GDM1 (cell line): ENCODE measurements around the gene SERTAD1.
"Not testable (repeated sequence)": the region's sequence is repeated elsewhere in the genome, so short reads cannot be mapped to it uniquely, and the experiment has no call there.

ENCODE experiments used
- DNase-seq: peaks from one replicate; lab custom pipeline; 2025; lab: John Stamatoyannopoulos, UW

SERTAD1 gene, protein sequence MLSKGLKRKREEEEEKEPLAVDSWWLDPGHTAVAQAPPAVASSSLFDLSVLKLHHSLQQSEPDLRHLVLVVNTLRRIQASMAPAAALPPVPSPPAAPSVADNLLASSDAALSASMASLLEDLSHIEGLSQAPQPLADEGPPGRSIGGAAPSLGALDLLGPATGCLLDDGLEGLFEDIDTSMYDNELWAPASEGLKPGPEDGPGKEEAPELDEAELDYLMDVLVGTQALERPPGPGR

DNA sequence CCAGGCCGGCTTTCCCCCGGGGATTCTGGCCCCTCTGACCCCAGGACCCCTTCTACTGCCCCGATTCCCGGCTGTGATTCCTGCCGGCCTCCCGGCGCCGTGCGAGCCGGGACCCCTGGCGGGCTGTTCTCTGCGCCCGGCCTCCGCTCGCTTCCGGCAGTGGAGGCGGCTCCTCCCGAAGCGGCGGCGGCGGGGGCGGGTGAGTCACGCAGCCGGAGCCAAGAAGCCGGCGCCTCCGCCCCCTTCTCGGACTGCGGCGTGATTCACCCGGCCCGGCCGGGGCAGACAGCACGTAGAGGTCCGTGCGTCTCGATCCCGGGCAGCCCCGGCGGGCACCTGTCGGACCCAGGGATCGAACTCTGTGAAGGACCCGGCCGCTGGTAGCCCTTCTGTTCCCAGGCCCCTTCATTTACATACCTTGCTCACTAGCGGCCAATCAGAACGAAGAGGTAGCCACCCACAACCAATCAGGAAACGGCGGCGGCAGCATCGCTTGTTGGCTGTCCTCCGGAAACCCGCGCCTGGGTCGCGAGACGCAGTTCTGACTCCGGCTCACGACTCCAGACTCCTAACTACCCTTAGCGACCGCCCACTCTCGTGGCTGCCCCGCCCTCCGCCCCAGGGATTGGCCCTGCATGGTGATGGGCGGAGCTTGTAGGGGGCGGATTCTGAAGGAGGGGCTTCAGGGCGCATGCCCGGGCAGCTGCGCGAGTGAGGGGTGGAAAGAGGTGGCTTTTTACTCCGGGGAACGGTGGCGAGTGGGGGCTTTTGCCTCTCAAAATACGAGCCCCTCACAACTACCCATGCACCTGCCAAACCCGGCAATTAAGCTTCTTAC lies at the start of gene SERTAD1:
Gene SERTAD1 (minus strand): TSS at position 543 of the 838 bp plus-strand sequence. CDS start 2,446 bp downstream, outside the sequence.
- peak; percentile 99 for DNase-seq

DNA sequence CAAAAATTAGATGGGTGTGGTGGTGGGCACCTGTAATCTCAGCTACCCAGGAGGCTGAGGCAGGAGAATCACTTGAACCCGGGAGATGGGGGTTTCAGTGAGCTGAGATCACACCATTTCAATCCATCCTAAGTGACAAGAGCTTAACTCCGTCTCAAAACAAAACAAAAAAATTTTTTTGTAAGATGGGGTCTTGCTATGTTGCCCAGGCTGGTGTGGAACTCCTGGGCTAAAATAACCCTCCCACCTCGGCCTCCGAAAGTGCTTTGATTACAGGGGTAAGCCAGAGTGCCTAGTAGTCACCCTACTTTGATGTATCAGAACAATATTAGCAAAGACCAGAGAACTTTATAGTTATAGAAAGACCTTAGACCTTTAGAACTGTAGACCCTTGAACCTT lies 48.9 kb upstream of the SERTAD1 start:
- DNase-seq = no peak

DNA sequence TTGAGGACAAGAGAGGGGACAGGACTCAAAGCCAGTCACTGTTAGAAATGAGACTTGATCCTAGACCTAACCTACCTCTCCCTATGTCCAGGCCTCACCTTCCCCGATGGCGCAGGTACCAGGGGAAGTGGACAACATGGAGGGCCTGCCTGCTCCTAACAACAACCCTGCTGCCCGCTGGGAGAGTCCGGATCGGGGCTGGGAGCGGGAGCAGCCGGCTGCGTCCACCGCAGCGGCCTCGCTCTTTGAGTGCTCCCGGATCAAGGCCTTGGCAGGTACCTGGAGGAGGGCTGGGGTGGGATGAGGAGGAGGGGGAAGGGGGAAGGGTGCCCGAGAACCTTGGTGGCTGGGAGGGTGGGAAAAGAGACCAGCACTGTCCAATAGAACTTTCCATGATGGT lies 46.7 kb upstream of the SERTAD1 start:
- no peak for DNase-seq

DNA sequence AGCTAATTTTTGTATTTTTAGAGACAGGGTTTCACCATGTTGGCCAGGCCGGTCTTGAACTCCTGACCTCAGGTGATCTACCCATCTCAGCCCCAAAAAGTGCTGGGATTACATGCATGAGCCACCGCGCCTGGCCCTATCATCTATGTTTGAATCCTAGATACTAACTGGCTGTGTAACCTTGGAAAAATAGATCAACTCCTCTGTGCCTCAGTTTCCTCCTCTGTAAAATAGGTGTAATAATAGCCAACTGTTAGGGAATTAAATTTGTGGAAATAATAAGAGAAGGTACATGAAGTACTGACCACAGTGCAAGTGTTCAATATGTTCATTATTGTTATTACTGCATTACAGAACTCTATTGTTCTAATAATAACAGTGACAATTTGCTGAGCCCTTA lies 45.3 kb upstream of the SERTAD1 start:
- no peak for DNase-seq

DNA sequence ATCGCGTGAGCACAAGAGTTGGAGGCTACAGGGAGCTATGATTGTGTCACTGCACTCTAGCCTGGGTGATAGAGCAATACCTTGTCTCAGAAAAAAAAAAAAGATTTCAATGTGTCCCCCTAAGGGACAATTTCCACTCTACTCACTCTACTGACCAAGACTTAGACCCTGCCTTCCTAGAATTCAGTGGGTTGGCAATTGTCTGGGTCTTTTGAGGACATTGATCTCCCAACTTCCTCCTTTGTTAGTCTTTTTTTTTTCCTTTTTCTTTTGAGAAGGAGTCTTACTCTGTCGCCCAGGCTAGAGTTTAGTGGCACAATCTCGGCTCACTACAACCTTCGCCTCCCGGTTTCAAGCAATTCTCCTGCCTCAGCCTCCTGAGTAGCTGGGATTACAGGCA lies 43.2 kb upstream of the SERTAD1 start:
- DNase-seq = no peak

DNA sequence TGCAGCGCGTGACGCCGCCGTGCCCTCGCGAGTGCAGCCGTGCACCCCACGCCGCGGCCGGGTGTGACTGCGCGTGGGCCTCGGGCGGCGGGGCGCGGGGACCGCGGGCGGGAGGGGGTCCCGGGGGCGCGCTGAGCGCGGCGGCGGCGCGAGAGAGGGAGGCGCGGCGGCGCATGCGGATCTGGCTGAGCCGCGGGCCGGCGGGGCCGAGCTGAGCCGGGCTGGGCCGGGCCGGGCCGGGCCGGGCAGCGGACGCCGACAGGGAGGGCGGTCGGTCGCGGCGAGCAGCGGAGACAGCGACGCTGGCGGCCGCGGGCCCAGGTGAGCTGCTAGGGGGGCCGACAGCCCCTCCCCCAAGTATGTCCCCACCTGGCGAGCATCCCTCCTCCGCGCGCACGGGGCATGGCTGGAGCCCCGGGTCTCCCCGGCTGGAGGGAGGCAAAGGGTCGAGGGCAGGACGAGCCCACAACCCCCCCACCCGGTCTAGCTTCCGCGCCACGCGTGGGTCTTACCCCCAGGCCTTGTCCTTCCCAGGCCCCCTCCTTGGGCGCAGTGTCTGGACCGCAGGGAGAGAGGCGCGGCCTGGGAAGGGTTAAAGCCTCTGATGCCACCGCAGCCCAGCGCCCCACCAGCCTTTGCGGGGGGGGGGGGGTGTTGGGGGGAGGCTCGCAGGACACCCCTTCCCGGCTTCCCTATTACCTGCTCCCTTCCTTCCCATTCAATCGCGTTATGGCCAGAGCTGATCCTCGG lies 41.4 kb upstream of the SERTAD1 start, which contains the start of gene SPTBN4:
Gene SPTBN4 (plus strand): TSS at position 17 of the 750 bp plus-strand sequence. CDS start 5,621 bp downstream, outside the sequence.
- DNase-seq = no peak

DNA sequence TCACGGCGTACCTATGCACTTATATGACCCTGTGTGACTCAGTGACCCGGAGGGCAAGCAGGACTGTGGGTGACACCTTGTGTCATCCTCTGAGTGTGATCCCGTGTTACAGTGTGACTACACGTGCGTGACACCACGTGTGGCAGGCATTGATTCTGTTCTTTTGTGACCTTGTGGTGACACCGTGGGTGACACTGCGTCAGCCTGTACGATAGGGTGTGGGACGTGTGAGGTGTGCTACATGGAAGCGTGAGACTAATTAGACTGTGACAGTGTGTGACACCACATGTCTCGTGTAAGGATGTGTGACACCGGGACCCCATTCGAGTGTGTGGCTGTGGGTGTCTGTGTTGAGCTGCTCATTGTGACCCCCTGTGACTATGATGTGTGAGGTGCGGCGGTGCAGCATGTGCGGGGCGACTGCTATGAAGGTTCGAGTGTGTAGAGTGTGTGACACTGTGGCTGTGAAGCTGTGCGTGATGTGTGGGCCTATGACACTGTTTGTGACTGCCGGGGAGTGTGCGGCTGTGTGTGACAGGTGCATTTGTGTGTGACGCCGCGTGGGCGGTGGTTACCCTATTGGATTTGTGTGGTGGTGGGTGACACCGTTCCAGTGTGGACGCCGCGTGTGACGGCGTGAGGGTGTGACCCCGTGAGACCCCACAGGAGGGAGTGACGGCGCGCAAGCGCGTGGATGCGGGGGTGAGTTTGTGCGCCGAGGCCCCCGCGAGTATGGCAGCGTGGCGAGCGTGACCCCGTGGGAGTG lies 40.6 kb upstream of the SERTAD1 start:
- no peak for DNase-seq

DNA sequence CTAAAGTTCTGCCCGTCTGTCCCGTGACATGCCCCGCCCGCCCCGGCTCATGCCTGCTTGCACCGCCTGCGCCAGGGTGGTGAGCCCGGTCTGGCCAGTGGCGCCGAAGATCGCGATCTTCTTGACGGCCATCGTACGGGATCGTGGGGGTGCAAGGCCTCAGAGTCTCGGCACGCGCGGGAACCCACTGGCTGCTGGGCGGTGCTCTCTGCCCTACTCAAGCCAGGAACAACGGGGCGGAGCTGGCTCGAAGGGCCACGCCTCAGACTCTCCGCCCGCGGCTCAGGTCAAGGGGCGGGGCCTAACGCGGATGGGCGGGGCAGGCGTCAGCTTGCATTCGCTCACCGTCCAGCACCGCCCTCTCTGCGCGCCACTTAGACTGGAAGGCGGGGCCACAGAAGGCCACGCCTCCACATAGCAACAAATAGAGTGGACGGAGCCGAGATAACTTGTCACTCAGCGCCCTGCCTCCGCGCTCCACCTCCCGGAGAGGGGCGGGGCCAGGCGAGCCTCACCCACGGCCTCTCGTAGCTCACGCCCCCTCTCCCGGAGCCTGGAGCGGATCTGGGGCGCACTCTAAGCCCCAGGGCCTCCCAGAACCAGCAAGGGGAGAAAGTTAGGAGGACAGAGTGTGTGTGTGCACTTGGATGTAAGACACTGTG lies 39.9 kb upstream of the SERTAD1 start, which contains the start of gene BLVRB:
Gene BLVRB (minus strand): TSS at position 189 of the 662 bp plus-strand sequence. CDS start 57 bp downstream, at position 132.
- peak; percentile 100 for DNase-seq

DNA sequence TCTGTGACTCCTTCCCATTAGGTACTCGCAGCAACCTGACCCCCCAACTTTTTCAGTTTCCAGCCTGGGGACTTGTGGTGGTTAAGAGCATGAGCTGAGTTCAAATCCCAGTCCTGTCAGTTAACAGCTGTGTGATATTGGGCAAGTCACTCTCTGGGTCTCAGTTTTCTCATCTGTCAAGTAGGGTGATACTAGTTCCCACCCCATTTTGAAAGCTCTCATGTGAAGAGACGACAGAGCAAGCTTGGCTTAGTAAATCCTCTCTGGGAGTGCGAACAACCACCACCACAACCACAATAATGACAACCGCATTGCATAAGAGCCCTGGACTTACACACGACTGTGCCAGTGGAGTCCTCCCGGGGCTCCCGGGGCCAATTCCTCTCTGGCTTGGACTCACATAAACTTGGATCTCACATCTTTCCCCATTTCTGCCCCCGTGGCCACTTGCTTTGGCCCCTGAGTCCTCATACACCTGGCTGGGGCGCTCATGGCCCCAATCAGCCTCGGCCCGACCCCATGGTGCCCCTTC lies 39.3 kb upstream of the SERTAD1 start:
- no peak for DNase-seq

DNA sequence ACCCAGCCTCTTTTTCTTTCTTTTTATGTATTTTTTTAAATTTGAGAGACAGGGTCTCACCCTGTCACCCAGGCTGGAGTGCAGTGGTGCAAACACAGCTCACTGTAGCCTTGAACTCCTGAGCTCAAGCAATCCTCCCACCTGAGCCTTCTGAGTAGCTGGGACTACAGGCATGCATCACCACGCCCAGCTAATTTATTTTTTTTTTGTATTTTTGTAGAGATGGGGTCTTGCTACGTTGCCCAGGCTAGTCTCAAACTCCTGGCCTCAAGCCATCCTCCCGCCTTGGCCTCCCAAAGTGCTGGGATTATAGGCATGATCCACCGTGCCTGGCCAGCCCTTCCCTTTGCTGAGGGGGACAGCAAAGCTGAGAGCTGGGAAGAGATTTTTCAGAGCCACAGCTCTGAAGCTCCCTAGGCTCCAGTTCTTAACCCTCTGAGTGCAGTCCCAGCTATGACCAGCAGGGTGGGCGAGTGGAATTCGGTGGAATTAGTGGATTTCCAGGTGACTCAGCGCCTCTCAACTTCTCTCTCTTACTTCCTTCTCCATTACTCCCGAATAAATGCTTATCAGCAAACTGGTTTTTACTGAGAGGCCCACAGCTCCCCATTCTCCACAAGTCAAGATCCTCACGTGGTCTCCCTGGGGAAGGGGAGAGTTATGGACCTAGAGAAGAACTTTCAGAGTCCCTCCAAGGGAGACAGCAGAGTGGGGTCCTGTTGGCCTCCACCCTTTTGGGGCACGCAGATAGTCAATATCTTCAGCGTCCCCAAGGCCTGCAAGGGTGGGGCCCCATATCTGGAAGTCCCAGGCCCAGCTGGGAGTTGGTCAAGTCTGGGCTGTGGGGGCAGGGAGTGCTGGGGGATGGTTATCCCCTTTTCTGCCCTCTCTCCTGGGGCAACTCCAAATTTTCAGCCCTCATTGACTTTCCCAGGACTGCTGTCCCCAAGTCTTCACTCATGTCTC lies 38.5 kb upstream of the SERTAD1 start:
- peak; percentile 62 for DNase-seq

DNA sequence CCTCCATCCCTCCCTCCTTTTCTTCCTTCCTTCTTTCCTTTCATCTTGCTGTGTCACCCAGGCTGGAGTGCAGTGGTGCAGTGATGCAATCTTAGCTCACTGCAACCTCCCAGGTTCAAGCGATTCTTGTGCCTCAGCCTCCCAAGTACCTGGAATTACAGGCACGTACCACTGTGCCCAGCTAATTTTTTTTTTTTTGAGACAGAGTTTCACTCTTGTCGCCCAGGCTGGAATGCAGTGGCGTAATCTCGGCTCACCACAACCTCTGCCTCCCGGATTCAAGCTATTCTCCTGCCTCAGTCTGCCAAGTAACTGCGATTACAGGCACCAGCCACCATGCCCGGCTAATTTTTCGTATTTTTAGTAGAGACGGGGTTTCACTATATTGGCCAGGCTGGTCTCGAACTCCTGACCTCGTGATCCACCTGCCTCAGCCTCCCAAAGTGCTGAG lies 37.8 kb upstream of the SERTAD1 start:
- not testable (repeated sequence) for DNase-seq

DNA sequence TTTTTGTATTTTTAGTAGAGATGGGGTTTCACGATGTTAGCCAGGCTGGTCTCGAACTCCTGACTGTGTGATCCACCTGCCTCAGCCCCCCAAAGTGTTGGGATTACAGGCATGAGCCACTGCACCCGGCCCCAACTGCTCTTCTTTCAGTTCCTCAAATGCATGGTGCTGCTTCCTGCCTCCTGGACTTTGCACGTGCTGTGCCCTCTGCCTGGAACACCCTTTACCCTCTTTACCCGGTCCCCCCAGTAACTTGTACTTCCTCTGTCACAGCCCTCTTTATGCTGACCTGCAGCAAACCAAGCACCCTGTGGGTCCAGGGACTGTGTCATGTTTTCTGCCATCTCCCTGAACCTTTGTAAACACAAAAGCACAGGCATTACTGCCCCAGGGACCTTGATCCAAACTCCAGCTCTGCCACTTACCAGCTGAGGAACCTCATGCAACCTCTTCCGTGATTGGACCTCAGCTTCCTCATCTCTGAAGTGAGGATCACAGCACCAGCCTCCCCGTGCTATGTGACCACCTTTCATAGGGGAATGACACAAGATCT lies 36.0 kb upstream of the SERTAD1 start:
- DNase-seq = no peak

DNA sequence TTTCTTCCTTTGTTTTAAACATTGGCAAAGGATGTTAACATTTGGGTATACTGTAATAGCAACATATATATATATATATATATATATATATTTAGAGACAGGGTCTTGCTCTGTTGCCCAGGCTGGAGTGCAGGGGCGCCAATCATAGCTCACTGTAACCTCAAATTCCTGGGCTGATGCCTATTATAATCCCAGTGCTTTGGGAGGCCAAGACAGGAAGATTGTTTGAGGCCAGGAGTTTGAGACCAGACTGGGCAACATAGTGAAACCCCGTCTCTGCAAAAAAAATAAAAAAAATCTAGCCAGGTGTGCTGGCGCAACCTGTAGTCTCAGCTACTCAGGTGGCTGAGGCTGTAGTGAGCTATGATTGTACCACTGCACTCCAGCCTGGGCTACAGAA lies 34.4 kb upstream of the SERTAD1 start:
- no peak for DNase-seq

DNA sequence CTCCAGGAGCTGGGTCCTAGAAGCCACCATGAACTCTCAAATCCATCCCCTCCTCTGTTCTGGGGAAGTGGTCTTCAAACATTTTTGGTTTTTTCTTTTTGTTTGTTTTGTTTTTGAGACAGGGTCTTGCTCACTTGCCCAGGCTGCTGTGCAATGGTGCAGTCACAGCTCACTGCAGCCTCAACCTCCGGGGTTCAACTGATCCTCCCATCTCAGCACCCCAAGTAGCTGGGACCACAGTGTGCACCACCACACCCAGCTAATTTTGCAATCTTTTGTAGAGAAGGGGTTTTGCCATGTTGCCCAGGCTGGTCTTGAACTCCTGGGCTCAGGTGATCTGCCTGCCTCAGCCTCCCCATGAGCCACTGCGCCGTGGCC lies 32.8 kb upstream of the SERTAD1 start:
- no peak for DNase-seq

DNA sequence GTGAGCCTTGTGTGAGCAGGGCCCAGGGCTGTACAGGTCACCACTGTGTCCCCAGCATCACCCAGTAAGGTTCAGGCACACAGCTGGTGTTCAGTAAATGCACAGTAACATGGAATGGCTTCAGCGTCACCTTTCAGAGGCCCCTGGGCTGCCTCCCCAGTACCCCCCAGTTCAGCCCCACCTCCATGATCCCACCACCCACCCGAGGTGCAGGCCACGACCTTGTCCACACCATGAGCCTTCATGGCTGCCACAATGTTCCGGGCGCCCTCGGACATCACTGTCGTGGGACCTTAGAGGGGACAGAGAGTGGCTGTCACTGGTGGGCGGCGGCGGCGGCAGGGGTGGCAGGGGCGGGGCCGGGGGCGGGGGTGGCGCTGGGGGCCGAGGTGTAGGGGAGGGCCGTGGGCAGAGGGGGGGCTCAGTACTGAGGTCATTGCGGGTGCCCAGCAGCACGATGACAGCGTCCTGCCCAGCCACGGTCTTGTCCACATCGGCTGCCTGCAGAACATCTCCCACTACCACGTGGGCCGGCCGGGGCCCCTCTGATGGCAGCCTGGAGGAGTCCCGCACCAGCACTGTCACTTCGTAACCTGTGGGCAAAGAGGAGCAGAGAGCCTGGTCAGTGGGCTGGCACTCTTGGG lies 32.3 kb upstream of the SERTAD1 start:
- no peak for DNase-seq

DNA sequence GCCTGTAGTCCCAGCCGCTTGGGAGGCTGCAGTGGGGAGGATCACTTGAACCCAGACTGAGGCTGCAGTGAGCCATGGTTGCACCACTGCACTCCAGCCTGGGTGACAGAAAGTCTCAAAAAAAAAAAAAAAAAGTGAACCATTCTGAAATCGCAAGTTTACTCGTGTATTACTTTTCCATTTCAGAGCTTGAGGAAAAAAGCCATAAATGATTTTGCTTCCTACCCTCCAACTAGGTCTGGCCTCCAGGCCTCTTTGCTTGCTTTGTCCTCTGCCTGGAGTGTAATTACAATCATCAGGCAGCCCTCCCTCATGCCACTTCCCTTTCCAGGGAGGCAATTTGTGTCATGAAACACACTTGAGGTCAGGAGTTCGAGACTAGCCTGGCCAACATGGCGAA lies 31.3 kb upstream of the SERTAD1 start:
- DNase-seq = no peak

DNA sequence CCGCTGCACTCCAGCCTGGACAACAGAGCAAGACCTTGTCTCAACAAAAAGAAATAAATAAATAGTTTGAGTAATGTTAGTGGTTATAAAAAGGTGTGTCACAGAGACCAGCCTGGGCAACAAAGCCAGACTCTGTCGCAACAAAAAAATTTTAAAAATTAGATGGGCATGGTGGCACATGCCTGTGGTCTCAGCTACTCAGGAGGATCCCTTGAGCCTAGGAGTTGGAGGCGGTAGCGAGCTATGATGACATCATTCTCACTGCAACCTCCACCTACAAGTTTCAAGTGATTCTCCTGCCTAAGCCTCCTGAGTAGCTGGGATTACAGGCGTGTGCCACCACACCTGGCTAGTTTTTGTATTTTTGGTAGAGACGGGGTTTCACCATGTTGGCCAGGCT lies 28.2 kb upstream of the SERTAD1 start:
- DNase-seq = not testable (repeated sequence)

DNA sequence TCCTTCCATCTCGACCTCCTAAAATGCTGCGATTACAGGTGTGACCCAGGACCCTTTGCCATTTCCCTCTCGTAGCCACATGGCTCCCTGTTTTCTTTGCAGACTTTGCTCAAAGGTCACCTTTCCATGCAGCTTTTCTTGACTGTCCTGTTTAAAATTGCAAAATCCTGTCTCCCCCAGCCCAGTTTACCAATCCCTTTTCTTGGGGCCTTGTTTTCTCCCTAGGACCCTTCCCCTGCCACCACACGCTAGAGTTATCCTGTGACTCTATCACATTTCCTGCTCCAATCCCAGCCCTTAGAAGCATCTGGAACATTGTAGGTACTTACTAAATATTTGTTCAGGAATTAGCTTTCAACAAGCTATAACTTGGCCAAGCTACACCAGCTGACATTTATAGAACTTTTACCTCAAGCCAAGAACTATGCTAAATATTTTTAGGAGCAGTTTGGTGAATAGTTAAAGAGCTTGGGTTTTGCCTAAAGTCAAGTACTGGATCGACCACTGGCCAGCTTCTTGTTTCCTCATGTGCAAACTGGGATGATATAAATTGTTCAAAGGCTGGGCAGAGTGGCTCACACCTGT lies 27.5 kb upstream of the SERTAD1 start:
- DNase-seq = no peak
